ENCODE results near the gene MYO1E. TPM values are rescaled to one million over a fixed set of nuclear protein-coding genes. Genes with fewer than 3 reads are reported as not detected.
A peak's percentile ranks its signal among the peaks of the same experiment; 100 is the strongest.

The MYO1E gene
- total and polyA plus RNA-seq, 2 of the 8 experiments (the other 6 are each of a cell fraction or from before 2014, with no cell fraction given): 19.6 to 142 TPM

GRCh38 chr15:59250249-59250648, 122.4 kb downstream of the MYO1E start:
- H2AK5ac ChIP-seq (ENCODE audit: low read depth, low read length): no peak overlapping the region
- DNase-seq (ENCODE audit: low read depth in 1 of 2, low spot score in 2 of 2) (no peak), FAIRE-seq (no peak)
- no peak overlapping the region for H3K27ac ChIP-seq (ENCODE audit: low read depth, low read length)
- H3K56ac ChIP-seq (replicated peaks; ENCODE audit: insufficient read length, low read depth, low read length): no peak overlapping the region
- no peak overlapping the region for H3K4me3 ChIP-seq (ENCODE audit: extremely low read depth in 1 of 4, insufficient read depth in 2 of 4, low read depth in 3 of 4, low read length in 4 of 4)
- POLR2A ChIA-PET (ENCODE audit: partially characterized antibody): no interaction called here
- peaks cover 0 to 2% (median 0%) of the 10 kb centered on the region in 4 experiments; a peak in 1 of 8 replicates for H3K36me3 ChIP-seq (ENCODE audit: control insufficient read depth in 2 of 4, insufficient read depth in 4 of 4, low read length in 3 of 4)
- H3K79me2 ChIP-seq (ENCODE audit: control insufficient read depth in 1 of 2, insufficient read depth in 2 of 2, low read length in 2 of 2): no peaks in the 10 kb centered on the region
- H4K20me1 ChIP-seq (replicated peaks in 1 of 2; ENCODE audit: control insufficient read depth in 1 of 2, insufficient read depth in 2 of 2, low read length in 2 of 2): peaks cover 0 to 3% of the 10 kb centered on the region in 2 experiments
- H3K27me3 ChIP-seq (replicated peaks in 1 of 4; ENCODE audit: control insufficient read depth in 3 of 4, extremely low read depth in 1 of 4, insufficient read depth in 3 of 4, low read length in 3 of 4): no peaks in the 10 kb centered on the region
- 96% methylated on average over 13 of the region's 13 CpGs; no CpG with 5 or more reads in 1 of the 2 experiments for WGBS, 2 experiments (ENCODE audit: extremely low coverage in 1 of 2, insufficient coverage in 1 of 2, insufficient read length in 1 of 2, insufficient replicate concordance in 2 of 2, low coverage in 1 of 2, low lambda C conversion rate in 2 of 2, missing lambda C conversion rate in 1 of 2)
- no peaks in the 10 kb centered on the region for H3K9me3 ChIP-seq (ENCODE audit: insufficient read depth in 2 of 2, low read depth in 1 of 2, low read length in 1 of 2)
- H3K23me2 ChIP-seq (ENCODE audit: low read depth, low read length): no peaks in the 10 kb centered on the region
- CTCF ChIA-PET (ENCODE audit: partially characterized antibody): interaction anchor here (1.0 to 6.7 kb wide), 5 partner anchors 8 to 243 kb away, joined by 3 to 55 read pairs (median 5); no protein-coding TSS in a partner anchor
- no peak overlapping the region for H3K18ac ChIP-seq (ENCODE audit: extremely low read depth, low read length)
- H3K9ac ChIP-seq (replicated peaks in 1 of 4; ENCODE audit: extremely low read depth in 1 of 4, low read depth in 3 of 4, low read length in 3 of 4): no peak overlapping the region
- H2BK120ac ChIP-seq (replicated peaks; ENCODE audit: low read depth, low read length): no peak overlapping the region
- no peak overlapping the region for H4K5ac ChIP-seq (ENCODE audit: insufficient read length, low read depth, low read length)
- no peak overlapping the region for H2BK15ac ChIP-seq (ENCODE audit: low read length)
- H3K4me2 ChIP-seq (ENCODE audit: insufficient read depth in 1 of 2, low read depth in 2 of 2, low read length in 2 of 2): no peak overlapping the region
- no peak overlapping the region for H4K91ac ChIP-seq (replicated peaks; ENCODE audit: insufficient read length, low read length)
- H4K8ac ChIP-seq (ENCODE audit: extremely low read depth, insufficient read depth, low read length): no peak overlapping the region
- no peak overlapping the region for H2BK5ac ChIP-seq (ENCODE audit: low read depth, low read length)
- H3K79me1 ChIP-seq (ENCODE audit: low read depth, low read length): no peaks in the 10 kb centered on the region
- no peak overlapping the region for H3K4ac ChIP-seq (replicated peaks; ENCODE audit: insufficient read length, low read depth, low read length)
- H2AFZ ChIP-seq (ENCODE audit: low read length): no peak overlapping the region
- H3K23ac ChIP-seq (ENCODE audit: insufficient read length): no peak overlapping the region
- no peak overlapping the region for H2BK20ac ChIP-seq (ENCODE audit: low read length)
- peaks cover 0 to 4% (median 0%) of the 10 kb centered on the region in 4 experiments; a peak in 1 of 7 replicates for H3K4me1 ChIP-seq (replicated peaks in 1 of 4; ENCODE audit: control insufficient read depth in 3 of 4, insufficient read depth in 4 of 4, low read length in 3 of 4)
- TF ChIP-seq KDM1A (IDR thresholded peaks at IDR 0.05; ENCODE audit: borderline replicate concordance, low read length) (no peak), RAD21 (IDR thresholded peaks at IDR 0.05 in 1 of 2, conservative IDR thresholded peaks at IDR 0.05 in 1 of 2; ENCODE audit: low read depth in 2 of 2, low read length in 2 of 2) (peak in 1 of 2 experiments; percentile 3; a peak in 1 of 4 replicates)
- H2BK12ac ChIP-seq (ENCODE audit: low read depth, low read length): no peak overlapping the region
- no peak overlapping the region for H3K14ac ChIP-seq (ENCODE audit: insufficient read length)
